ENCODE data around the gene KIAA1328. TPM values are rescaled to one million over a fixed set of nuclear protein-coding genes. Genes with fewer than 3 reads are reported as not detected.

KIAA1328 gene
- total and polyA plus RNA-seq, 4 donors, result 0.95 to 7.4 (median 2.9) TPM

DNA sequence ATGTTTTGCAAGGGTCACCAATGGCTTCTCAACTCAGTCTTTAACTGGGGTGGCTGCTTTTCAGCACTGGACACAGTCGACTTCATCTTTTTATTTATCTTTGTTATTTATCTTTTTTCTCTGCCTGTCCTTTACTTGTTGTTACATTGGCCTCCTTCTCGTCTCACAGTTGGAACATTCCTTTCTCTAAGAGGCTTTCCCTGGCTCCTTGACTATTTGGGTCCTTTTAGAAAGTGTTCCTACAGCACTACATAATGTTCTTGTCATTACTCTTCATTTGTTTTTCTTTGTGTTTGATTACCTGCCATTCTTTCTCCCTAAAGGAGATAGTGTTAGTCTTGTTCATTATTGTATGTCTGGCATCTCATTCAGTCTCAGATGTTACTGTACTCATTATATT, 122.0 kb downstream of the KIAA1328 start:
- H3K4me1 ChIP-seq (ENCODE audit: control insufficient read depth in 4 of 4, insufficient read depth in 4 of 4, low read length in 3 of 4), result no peaks in the 10 kb centered on the region
- no peak overlapping the region for H3K9ac ChIP-seq (ENCODE audit: low read depth in 1 of 2, low read length in 2 of 2)
- TF ChIP-seq GABPA (IDR thresholded peaks at IDR 0.05 in 1 of 2, conservative IDR thresholded peaks at IDR 0.05 in 1 of 2), result no peak
- no peak for TF ChIP-seq ZBTB33 (IDR thresholded peaks at IDR 0.05)
- no peak for TF ChIP-seq EGR1 (IDR thresholded peaks at IDR 0.05; ENCODE audit: low read depth in 2 of 2)
- no peak for TF ChIP-seq SP1 (IDR thresholded peaks at IDR 0.05)
- TF ChIP-seq NR2F2 (IDR thresholded peaks at IDR 0.05), result no peak
- TF ChIP-seq ATF3 (IDR thresholded peaks at IDR 0.05), result no peak
- no peak for TF ChIP-seq HNF4A (conservative IDR thresholded peaks at IDR 0.05)
- no peak for TF ChIP-seq MAX (IDR thresholded peaks at IDR 0.05)
- no peak for TF ChIP-seq RXRA (IDR thresholded peaks at IDR 0.05)
- no peak for TF ChIP-seq FOXA2 (IDR thresholded peaks at IDR 0.05)
- TF ChIP-seq, protein P1, sequence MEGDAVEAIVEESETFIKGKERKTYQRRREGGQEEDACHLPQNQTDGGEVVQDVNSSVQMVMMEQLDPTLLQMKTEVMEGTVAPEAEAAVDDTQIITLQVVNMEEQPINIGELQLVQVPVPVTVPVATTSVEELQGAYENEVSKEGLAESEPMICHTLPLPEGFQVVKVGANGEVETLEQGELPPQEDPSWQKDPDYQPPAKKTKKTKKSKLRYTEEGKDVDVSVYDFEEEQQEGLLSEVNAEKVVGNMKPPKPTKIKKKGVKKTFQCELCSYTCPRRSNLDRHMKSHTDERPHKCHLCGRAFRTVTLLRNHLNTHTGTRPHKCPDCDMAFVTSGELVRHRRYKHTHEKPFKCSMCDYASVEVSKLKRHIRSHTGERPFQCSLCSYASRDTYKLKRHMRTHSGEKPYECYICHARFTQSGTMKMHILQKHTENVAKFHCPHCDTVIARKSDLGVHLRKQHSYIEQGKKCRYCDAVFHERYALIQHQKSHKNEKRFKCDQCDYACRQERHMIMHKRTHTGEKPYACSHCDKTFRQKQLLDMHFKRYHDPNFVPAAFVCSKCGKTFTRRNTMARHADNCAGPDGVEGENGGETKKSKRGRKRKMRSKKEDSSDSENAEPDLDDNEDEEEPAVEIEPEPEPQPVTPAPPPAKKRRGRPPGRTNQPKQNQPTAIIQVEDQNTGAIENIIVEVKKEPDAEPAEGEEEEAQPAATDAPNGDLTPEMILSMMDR (IDR thresholded peaks at IDR 0.05; ENCODE audit: low read depth, low read length, missing input control), result no peak
- TF ChIP-seq JUND (IDR thresholded peaks at IDR 0.05), result no peak
- no peak for TF ChIP-seq FOXA1 (IDR thresholded peaks at IDR 0.05)
- no peak for TF ChIP-seq HNF4G (IDR thresholded peaks at IDR 0.05)
- no peak for TF ChIP-seq TAF1 (conservative IDR thresholded peaks at IDR 0.05)
- TF ChIP-seq RAD21 (IDR thresholded peaks at IDR 0.05), result no peak
- TF ChIP-seq YY1 (IDR thresholded peaks at IDR 0.05), result no peak
- TF ChIP-seq REST (IDR thresholded peaks at IDR 0.05), result no peak
- no peak for DNase-seq (ENCODE audit: low spot score)
- H3K27ac ChIP-seq (ENCODE audit: low read depth in 1 of 2, low read length in 2 of 2), result no peak overlapping the region
- WGBS, result 69% methylated on average over 2 of the region's 2 CpGs
- no peaks in the 10 kb centered on the region for H3K9me3 ChIP-seq (ENCODE audit: control insufficient read depth in 4 of 4, low read length in 3 of 4)
- no peaks in the 10 kb centered on the region for H3K27me3 ChIP-seq (ENCODE audit: control insufficient read depth in 4 of 4, insufficient read depth in 4 of 4, low read length in 3 of 4)
- no peaks in the 10 kb centered on the region for H3K36me3 ChIP-seq (ENCODE audit: control insufficient read depth in 4 of 4, insufficient read depth in 3 of 4, low read depth in 1 of 4, low read length in 3 of 4)
- H3K4me3 ChIP-seq (ENCODE audit: low read depth in 1 of 3, low read length in 3 of 3), result no peak overlapping the region
